ENCODE measurements around the gene RPL37A.

- no peak for TF ChIP-seq ISL1 (CRISPR knock-in tag; IDR thresholded peaks at IDR 0.05)
- no peak for TF ChIP-seq PATZ1 (CRISPR knock-in tag; IDR thresholded peaks at IDR 0.05; ENCODE audit: borderline replicate concordance)
- no peak for TF ChIP-seq CSDC2 (CRISPR knock-in tag; IDR thresholded peaks at IDR 0.05)
- no peak for TF ChIP-seq ARNTL (CRISPR knock-in tag; IDR thresholded peaks at IDR 0.05; ENCODE audit: borderline replicate concordance, low read depth)
- no peak for TF ChIP-seq CSRNP3 (CRISPR knock-in tag; IDR thresholded peaks at IDR 0.05)
- no peak for TF ChIP-seq OSR1 (CRISPR knock-in tag; IDR thresholded peaks at IDR 0.05)
- TF ChIP-seq TOX (CRISPR knock-in tag; IDR thresholded peaks at IDR 0.05; ENCODE audit: borderline replicate concordance), result no peak
- TF ChIP-seq SNAI2 (CRISPR knock-in tag; IDR thresholded peaks at IDR 0.05), result no peak
- TF ChIP-seq ZFP30 (CRISPR knock-in tag; IDR thresholded peaks at IDR 0.05), result no peak
- TF ChIP-seq RARB (CRISPR knock-in tag; IDR thresholded peaks at IDR 0.05), result no peak
- no peak for TF ChIP-seq ZNF8 (CRISPR knock-in tag; IDR thresholded peaks at IDR 0.05)
- TF ChIP-seq POU6F1 (CRISPR knock-in tag; IDR thresholded peaks at IDR 0.05; ENCODE audit: borderline replicate concordance, low read depth), result no peak
- no peak for TF ChIP-seq ESRRG (CRISPR knock-in tag; IDR thresholded peaks at IDR 0.05)
- no peak for TF ChIP-seq ZNF565 (CRISPR knock-in tag; conservative IDR thresholded peaks at IDR 0.05; ENCODE audit: low read depth)
These were observed 16.0 kb upstream of the RPL37A start for GRCh38 chr2:216482640-216483039.
